ENCODE data around the gene TMEM132D. TPM values are rescaled to one million over a fixed set of nuclear protein-coding genes. Genes with fewer than 3 reads are reported as not detected.
A peak's percentile ranks its signal among the peaks of the same experiment; 100 is the strongest.

The TMEM132D gene
- total RNA-seq, 5 donors from 2014 or later (not counting 1 experiment from before 2014, with no cell fraction given), result not detected

- Mint-ChIP-seq H3K27me3 (no peaks in the 10 kb centered on the region), H3K4me1 (no peaks in the 10 kb centered on the region), H3K36me3 (no peaks in the 10 kb centered on the region), H3K4me3 (no peak overlapping the region), H3K9me3 (peaks cover 0 to 5% (median 0%) of the 10 kb centered on the region in 3 donors), H3K27ac (no peak overlapping the region)
- ChIA-PET CTCF (no interaction called here), POLR2A (interaction anchor here in 1 of 2 donors (0.6 kb wide), 1 partner anchor 11 kb away, joined by 3 read pairs; no protein-coding TSS in a partner anchor)
- H3K4me3 ChIP-seq (ENCODE audit: control insufficient read depth in 1 of 2, extremely low read depth in 1 of 2, low read length in 1 of 2), result no peak overlapping the region
- ATAC-seq (replicated peaks in 1 of 4) (no peak), DNase-seq (peak in 1 of 35 experiments; percentile 17)
- 63% methylated on average over 2 of the region's 9 CpGs for WGBS (ENCODE audit: insufficient coverage)
- H3K4me1 ChIP-seq (ENCODE audit: control insufficient read depth in 1 of 2, extremely low read depth in 1 of 2, insufficient read depth in 2 of 2, low read length in 2 of 2), result no peaks in the 10 kb centered on the region
- H3K9me3 ChIP-seq, result no peaks in the 10 kb centered on the region
- no peak overlapping the region for H3K27ac ChIP-seq (ENCODE audit: low read length)
- no peaks in the 10 kb centered on the region for H3K27me3 ChIP-seq (replicated peaks in 1 of 2; ENCODE audit: control insufficient read depth in 2 of 2, extremely low read depth in 1 of 2, insufficient read depth in 2 of 2, low read length in 1 of 2)
- no peaks in the 10 kb centered on the region for H3K36me3 ChIP-seq (ENCODE audit: control insufficient read depth in 2 of 2, extremely low read depth in 1 of 2, insufficient read depth in 1 of 2, low read length in 1 of 2)
Measured at GRCh38 chr12:129089576-129089975, 814.2 kb downstream of the TMEM132D start.

- Histone ChIP-seq H3K27me3 (replicated peaks in 1 of 2; ENCODE audit: control insufficient read depth in 2 of 2, extremely low read depth in 1 of 2, insufficient read depth in 2 of 2, low read length in 1 of 2) (peaks cover 0 to 8% of the 10 kb centered on the region in 2 experiments), H3K9me3 (no peaks in the 10 kb centered on the region), H3K4me3 (ENCODE audit: control insufficient read depth in 1 of 2, extremely low read depth in 1 of 2, low read length in 1 of 2) (no peak overlapping the region), H3K27ac (ENCODE audit: low read length) (no peak overlapping the region), H3K4me1 (ENCODE audit: control insufficient read depth in 1 of 2, extremely low read depth in 1 of 2, insufficient read depth in 2 of 2, low read length in 2 of 2) (no peaks in the 10 kb centered on the region), H3K36me3 (ENCODE audit: control insufficient read depth in 2 of 2, extremely low read depth in 1 of 2, insufficient read depth in 1 of 2, low read length in 1 of 2) (no peaks in the 10 kb centered on the region)
- ChIA-PET CTCF (no interaction called here), POLR2A (no interaction called here)
- 82% methylated on average over 19 of the region's 20 CpGs for WGBS (ENCODE audit: insufficient coverage)
- Mint-ChIP-seq H3K36me3 (no peaks in the 10 kb centered on the region), H3K4me1 (no peaks in the 10 kb centered on the region), H3K27me3 (no peaks in the 10 kb centered on the region), H3K4me3 (no peak overlapping the region), H3K9me3 (peaks cover 0 to 5% (median 0%) of the 10 kb centered on the region in 3 donors), H3K27ac (no peak overlapping the region)
- DNase-seq, result no peak
- peak in 1 of 4 experiments; percentile 13 for ATAC-seq (replicated peaks in 1 of 4)
Measured at GRCh38 chr12:129084875-129085826, 818.7 kb downstream of the TMEM132D start.

- CTCF ChIA-PET, result no interaction called here
- ATAC-seq (replicated peaks in 1 of 4) (no peak), DNase-seq (no peak)
- Histone ChIP-seq H3K9me3 (no peaks in the 10 kb centered on the region), H3K36me3 (ENCODE audit: control insufficient read depth in 2 of 2, extremely low read depth in 1 of 2, insufficient read depth in 1 of 2, low read length in 1 of 2) (no peaks in the 10 kb centered on the region), H3K27ac (ENCODE audit: low read length) (no peak overlapping the region), H3K4me1 (ENCODE audit: control insufficient read depth in 1 of 2, extremely low read depth in 1 of 2, insufficient read depth in 2 of 2, low read length in 2 of 2) (no peaks in the 10 kb centered on the region), H3K4me3 (ENCODE audit: control insufficient read depth in 1 of 2, extremely low read depth in 1 of 2, low read length in 1 of 2) (no peak overlapping the region), H3K27me3 (replicated peaks in 1 of 2; ENCODE audit: control insufficient read depth in 2 of 2, extremely low read depth in 1 of 2, insufficient read depth in 2 of 2, low read length in 1 of 2) (peaks cover 0 to 8% of the 10 kb centered on the region in 2 experiments)
- no peaks in the 10 kb centered on the region for H3K27me3 Mint-ChIP-seq
- no peaks in the 10 kb centered on the region for H3K4me1 Mint-ChIP-seq
- POLR2A ChIA-PET, result no interaction called here
- 75% methylated on average over 4 of the region's 7 CpGs for WGBS (ENCODE audit: insufficient coverage)
- H3K27ac Mint-ChIP-seq, result no peak overlapping the region
- no peaks in the 10 kb centered on the region for H3K36me3 Mint-ChIP-seq
- H3K4me3 Mint-ChIP-seq, result no peak overlapping the region
- peaks cover 0 to 5% (median 0%) of the 10 kb centered on the region in 3 donors for H3K9me3 Mint-ChIP-seq
Measured at GRCh38 chr12:129083121-129083840, 820.5 kb downstream of the TMEM132D start.

- CTCF ChIA-PET, result no interaction called here
- 90% methylated on average over 3 of the region's 4 CpGs for WGBS (ENCODE audit: insufficient coverage)
Measured at GRCh38 chr12:129082441-129082840, 821.4 kb downstream of the TMEM132D start.

GRCh38 chr12:129081755-129082250 is 822.0 kb downstream of the TMEM132D start:
- no peak overlapping the region for H3K27ac Mint-ChIP-seq
- ATAC-seq (replicated peaks in 1 of 4), result no peak

More at GRCh38 chr12:129082441-129082840, 821.4 kb downstream of the TMEM132D start:
- no peak for ATAC-seq (replicated peaks in 1 of 4)
- no peaks in the 10 kb centered on the region for H3K27me3 Mint-ChIP-seq
- H3K9me3 Mint-ChIP-seq, result peaks cover 0 to 5% (median 4%) of the 10 kb centered on the region in 3 donors
- Histone ChIP-seq H3K9me3 (no peaks in the 10 kb centered on the region), H3K36me3 (ENCODE audit: control insufficient read depth in 2 of 2, extremely low read depth in 1 of 2, insufficient read depth in 1 of 2, low read length in 1 of 2) (no peaks in the 10 kb centered on the region), H3K4me1 (ENCODE audit: control insufficient read depth in 1 of 2, extremely low read depth in 1 of 2, insufficient read depth in 2 of 2, low read length in 2 of 2) (no peaks in the 10 kb centered on the region), H3K27me3 (replicated peaks in 1 of 2; ENCODE audit: control insufficient read depth in 2 of 2, extremely low read depth in 1 of 2, insufficient read depth in 2 of 2, low read length in 1 of 2) (peaks cover 0 to 8% of the 10 kb centered on the region in 2 experiments), H3K4me3 (ENCODE audit: control insufficient read depth in 1 of 2, extremely low read depth in 1 of 2, low read length in 1 of 2) (no peak overlapping the region), H3K27ac (ENCODE audit: low read length) (no peak overlapping the region)
- H3K4me3 Mint-ChIP-seq, result no peak overlapping the region
- no peaks in the 10 kb centered on the region for H3K4me1 Mint-ChIP-seq
- H3K36me3 Mint-ChIP-seq, result no peaks in the 10 kb centered on the region
- no peak overlapping the region for H3K27ac Mint-ChIP-seq
- POLR2A ChIA-PET, result no interaction called here
- DNase-seq, result no peak

GRCh38 chr12:129080821-129081220 is 823.0 kb downstream of the TMEM132D start:
- no peaks in the 10 kb centered on the region for H3K9me3 ChIP-seq
- 81% methylated on average over 11 of the region's 13 CpGs for WGBS (ENCODE audit: insufficient coverage)
- no peak for ATAC-seq (replicated peaks in 1 of 4)
- ChIA-PET CTCF (no interaction called here), POLR2A (interaction anchor here in 1 of 2 donors (0.6 kb wide), 1 partner anchor 1691 kb away, joined by 4 read pairs; no protein-coding TSS in a partner anchor)
- Mint-ChIP-seq H3K27me3 (no peaks in the 10 kb centered on the region), H3K4me3 (no peak overlapping the region), H3K36me3 (no peaks in the 10 kb centered on the region), H3K9me3 (peaks cover 0 to 6% (median 0%) of the 10 kb centered on the region in 3 donors), H3K4me1 (no peaks in the 10 kb centered on the region), H3K27ac (no peak overlapping the region)
- no peaks in the 10 kb centered on the region for H3K4me1 ChIP-seq (ENCODE audit: control insufficient read depth in 1 of 2, extremely low read depth in 1 of 2, insufficient read depth in 2 of 2, low read length in 2 of 2)
- no peak overlapping the region for H3K27ac ChIP-seq (ENCODE audit: low read length)
- no peak overlapping the region for H3K4me3 ChIP-seq (ENCODE audit: control insufficient read depth in 1 of 2, extremely low read depth in 1 of 2, low read length in 1 of 2)
- no peaks in the 10 kb centered on the region for H3K36me3 ChIP-seq (ENCODE audit: control insufficient read depth in 2 of 2, extremely low read depth in 1 of 2, insufficient read depth in 1 of 2, low read length in 1 of 2)
- DNase-seq, result no peak
- H3K27me3 ChIP-seq (replicated peaks in 1 of 2; ENCODE audit: control insufficient read depth in 2 of 2, extremely low read depth in 1 of 2, insufficient read depth in 2 of 2, low read length in 1 of 2), result peaks cover 0 to 8% of the 10 kb centered on the region in 2 experiments

More at GRCh38 chr12:129081755-129082250, 822.0 kb downstream of the TMEM132D start:
- no peaks in the 10 kb centered on the region for H3K27me3 Mint-ChIP-seq
- Histone ChIP-seq H3K9me3 (no peaks in the 10 kb centered on the region), H3K4me3 (ENCODE audit: control insufficient read depth in 1 of 2, extremely low read depth in 1 of 2, low read length in 1 of 2) (no peak overlapping the region), H3K27me3 (replicated peaks in 1 of 2; ENCODE audit: control insufficient read depth in 2 of 2, extremely low read depth in 1 of 2, insufficient read depth in 2 of 2, low read length in 1 of 2) (peaks cover 0 to 8% of the 10 kb centered on the region in 2 experiments), H3K4me1 (ENCODE audit: control insufficient read depth in 1 of 2, extremely low read depth in 1 of 2, insufficient read depth in 2 of 2, low read length in 2 of 2) (no peaks in the 10 kb centered on the region), H3K36me3 (ENCODE audit: control insufficient read depth in 2 of 2, extremely low read depth in 1 of 2, insufficient read depth in 1 of 2, low read length in 1 of 2) (no peaks in the 10 kb centered on the region), H3K27ac (ENCODE audit: low read length) (no peak overlapping the region)
- 72% methylated on average over 9 of the region's 14 CpGs for WGBS (ENCODE audit: insufficient coverage)
- H3K9me3 Mint-ChIP-seq, result peaks cover 0 to 6% (median 0%) of the 10 kb centered on the region in 3 donors
- no peak for DNase-seq
- H3K4me1 Mint-ChIP-seq, result no peaks in the 10 kb centered on the region
- POLR2A ChIA-PET, result interaction anchor here in 1 of 2 donors (0.5 to 0.6 kb wide), 2 partner anchors 352 to 1692 kb away, joined by 4 read pairs; no protein-coding TSS in a partner anchor
- H3K36me3 Mint-ChIP-seq, result no peaks in the 10 kb centered on the region
- CTCF ChIA-PET, result no interaction called here
- no peak overlapping the region for H3K4me3 Mint-ChIP-seq

All from T-cell (primary cell).